Gastroesophageal sphincter (tissue), 3 donors: ENCODE data around the gene SPACA5B.

Experiments used
- EP300 ChIP-seq: sonication (generic); formaldehyde crosslinking; IDR thresholded peaks from one replicate; pipeline ENCODE4 v1.6.1; 2017; ENCODE audit warnings: antibody characterized with exemption, mild to moderate bottlenecking
- POLR2A ChIP-seq, 2 donors: fragments of 450-650 bp; IDR thresholded peaks; one replicate each; pipeline ENCODE4 v1.6.1; 2017; ENCODE audit warnings: antibody characterized with exemption in 2 of 2, mild to moderate bottlenecking in 2 of 2, moderate library complexity in 1 of 2
- POLR2AphosphoS5 ChIP-seq: sonication (generic); formaldehyde crosslinking; IDR thresholded peaks from one replicate; pipeline ENCODE4 v1.6.1; 2017; ENCODE audit warnings: antibody characterized with exemption
- TF ChIP-seq, protein P1 (sequence below), 4 experiments: fragments of 200-600 bp in 2 of 4; fragments of 450-650 bp in 2 of 4; sonication (generic) in 1 of 4; IDR thresholded peaks; one replicate each; pipeline ENCODE4 v1.5.1; 2017 to 2019; ENCODE audit warnings: antibody characterized with exemption in 4 of 4, mild to moderate bottlenecking in 2 of 4, moderate library complexity in 2 of 4

DNA sequence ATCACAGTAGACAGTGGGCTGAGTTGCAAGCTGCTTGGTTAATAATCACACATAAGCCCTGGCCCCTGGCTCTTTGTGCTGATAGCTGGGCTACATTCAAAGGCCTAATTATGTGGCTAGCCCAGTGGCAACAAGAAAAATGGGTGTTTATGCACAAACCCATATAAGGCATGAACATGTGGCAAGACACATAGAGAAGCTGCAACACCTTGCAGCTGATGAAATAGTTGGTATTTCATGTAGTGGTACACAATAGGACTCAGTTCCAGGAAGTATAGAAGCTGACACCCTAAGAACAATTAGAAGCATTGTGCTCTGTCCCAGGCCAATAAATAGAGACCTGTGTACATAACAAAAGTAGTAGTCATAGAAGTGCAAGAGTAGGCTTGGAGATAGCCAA, 44.3 kb upstream of the SPACA5B start:
- TF ChIP-seq, protein P1, sequence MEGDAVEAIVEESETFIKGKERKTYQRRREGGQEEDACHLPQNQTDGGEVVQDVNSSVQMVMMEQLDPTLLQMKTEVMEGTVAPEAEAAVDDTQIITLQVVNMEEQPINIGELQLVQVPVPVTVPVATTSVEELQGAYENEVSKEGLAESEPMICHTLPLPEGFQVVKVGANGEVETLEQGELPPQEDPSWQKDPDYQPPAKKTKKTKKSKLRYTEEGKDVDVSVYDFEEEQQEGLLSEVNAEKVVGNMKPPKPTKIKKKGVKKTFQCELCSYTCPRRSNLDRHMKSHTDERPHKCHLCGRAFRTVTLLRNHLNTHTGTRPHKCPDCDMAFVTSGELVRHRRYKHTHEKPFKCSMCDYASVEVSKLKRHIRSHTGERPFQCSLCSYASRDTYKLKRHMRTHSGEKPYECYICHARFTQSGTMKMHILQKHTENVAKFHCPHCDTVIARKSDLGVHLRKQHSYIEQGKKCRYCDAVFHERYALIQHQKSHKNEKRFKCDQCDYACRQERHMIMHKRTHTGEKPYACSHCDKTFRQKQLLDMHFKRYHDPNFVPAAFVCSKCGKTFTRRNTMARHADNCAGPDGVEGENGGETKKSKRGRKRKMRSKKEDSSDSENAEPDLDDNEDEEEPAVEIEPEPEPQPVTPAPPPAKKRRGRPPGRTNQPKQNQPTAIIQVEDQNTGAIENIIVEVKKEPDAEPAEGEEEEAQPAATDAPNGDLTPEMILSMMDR (IDR thresholded peaks at IDR 0.05) = no peak
- TF ChIP-seq EP300 (no peak), POLR2AphosphoS5 (no peak), POLR2A (IDR thresholded peaks at IDR 0.05) (no peak)
